Measurements from ENCODE around the gene PSMC3IP.

Gene PSMC3IP

GRCh38 chr17:42538482-42538881 is 39.0 kb downstream of the PSMC3IP start:
- no peak for DNase-seq (ENCODE audit: low read depth, low spot score)

DNA sequence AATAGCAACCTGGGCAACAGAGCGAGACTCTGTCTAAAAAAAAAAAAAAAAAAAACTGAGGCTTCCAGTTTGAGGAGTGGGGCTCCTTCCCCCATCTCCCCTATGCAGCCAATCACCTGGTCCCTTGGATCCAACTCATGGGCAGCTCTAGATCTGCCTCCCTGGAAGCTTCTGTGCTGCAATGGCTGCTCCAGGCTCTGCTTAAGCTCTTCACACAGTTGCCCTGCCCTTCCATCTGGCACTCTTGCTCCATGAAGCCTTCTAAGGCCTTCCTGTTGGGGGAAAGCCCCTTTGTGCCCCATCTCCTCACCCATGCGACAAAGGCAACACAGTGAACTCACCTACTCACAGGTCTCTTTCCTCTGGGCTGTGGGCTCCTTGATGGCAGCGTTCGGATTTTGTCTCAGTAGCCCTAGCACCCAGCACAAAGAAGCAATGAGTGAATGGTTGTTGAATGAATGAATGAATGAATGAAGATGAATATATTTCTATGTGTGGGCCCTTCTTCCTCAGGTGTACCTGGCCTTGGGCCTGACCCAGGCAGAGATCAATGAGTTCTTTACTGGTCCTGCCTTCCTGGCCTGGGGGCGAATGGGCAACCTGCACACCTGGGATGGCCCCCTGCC is 39.6 kb downstream of the PSMC3IP start:
- DNase-seq (ENCODE audit: low read depth, low spot score) = no peak

GRCh38 chr17:42537156-42537805 is 40.2 kb downstream of the PSMC3IP start:
- DNase-seq (ENCODE audit: low read depth, low spot score) = no peak

DNA sequence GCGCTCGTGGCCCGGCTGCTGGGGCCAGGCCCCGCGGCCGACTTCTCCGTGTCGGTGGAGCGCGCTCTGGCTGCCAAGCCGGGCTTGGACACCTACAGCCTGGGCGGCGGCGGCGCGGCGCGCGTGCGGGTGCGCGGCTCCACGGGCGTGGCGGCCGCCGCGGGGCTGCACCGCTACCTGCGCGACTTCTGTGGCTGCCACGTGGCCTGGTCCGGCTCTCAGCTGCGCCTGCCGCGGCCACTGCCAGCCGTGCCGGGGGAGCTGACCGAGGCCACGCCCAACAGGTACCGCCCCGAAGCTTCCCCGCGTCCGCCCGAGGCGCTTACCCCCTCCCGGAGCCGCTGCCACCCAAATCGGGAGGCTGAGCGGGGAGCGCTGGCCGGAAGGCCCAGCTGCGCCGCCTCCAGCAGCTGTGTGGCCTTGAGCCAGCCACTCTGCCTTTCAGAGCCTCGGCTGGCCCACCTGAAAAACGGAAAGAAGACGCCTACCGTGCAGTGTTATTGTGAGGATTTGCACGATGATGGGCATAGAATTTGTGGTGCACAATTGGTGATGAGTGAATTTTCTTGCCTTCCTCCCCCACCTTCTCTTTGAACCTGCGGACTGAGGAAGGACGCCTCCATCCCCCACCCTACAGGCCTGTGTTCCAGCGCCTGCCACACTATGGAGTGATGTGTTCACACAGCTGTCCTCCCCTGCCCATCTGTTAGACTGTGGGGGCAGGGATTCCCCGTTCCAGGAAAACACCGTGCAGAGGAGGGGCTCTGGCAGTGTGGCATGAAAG is 41.0 kb downstream of the PSMC3IP start:
- DNase-seq (ENCODE audit: low read depth, low spot score) = no peak

- DNase-seq (ENCODE audit: low read depth, low spot score) = no peak
Measured at GRCh38 chr17:42536048-42536371, 41.5 kb downstream of the PSMC3IP start, which contains the start of gene NAGLU. Gene NAGLU (plus strand): TSS chr17:42536241. CDS start chr17:42536273, 32 bp downstream.

DNA sequence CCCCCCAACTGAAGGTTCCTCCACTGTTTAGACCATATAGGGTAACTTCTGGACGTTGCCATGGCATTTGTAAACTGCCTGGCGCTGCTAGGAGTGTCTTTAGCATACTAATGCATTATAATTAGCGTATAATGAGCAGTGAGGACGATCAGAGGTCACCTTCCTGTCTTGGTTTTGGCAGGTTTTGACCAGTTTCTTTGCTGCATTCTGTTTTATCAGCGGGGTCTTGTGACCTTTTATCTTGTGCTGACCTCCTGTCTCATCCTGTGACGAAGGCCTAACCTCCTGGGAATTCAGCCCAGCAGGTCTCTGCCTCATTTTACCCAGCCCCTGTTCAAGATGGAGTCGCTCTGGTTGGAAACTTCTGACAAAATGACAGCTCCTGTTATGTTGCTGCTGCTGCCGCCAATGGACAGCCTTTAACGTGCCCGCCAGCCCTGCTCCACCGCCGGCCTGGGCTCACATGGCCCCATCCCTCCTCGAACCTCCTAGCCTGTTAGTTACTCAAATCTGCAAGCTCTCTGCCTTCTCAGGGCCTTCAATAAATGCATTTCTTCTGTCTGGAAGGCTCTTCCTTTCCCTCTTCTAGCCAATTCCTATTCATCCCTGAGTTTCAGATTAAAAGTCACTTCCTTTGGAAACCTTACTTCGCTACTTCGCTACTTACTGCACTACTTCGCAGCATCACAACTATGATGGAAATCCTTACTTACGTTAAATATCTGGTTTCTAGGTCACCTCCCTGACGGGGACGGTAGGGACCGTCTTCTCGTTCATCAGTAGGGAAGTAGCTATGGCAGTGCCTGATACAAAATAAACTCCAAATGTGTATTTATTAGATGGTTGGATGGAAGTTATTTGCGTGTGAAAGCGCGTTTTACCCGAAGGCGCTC is 42.1 kb downstream of the PSMC3IP start:
- DNase-seq (ENCODE audit: low read depth, low spot score) = no peak

- DNase-seq (ENCODE audit: low read depth, low spot score) = no peak
Measured at GRCh38 chr17:42531455-42532354, 45.8 kb downstream of the PSMC3IP start.

GRCh38 chr17:42530952-42531454 is 46.5 kb downstream of the PSMC3IP start:
- no peak for DNase-seq (ENCODE audit: low read depth, low spot score)

DNA sequence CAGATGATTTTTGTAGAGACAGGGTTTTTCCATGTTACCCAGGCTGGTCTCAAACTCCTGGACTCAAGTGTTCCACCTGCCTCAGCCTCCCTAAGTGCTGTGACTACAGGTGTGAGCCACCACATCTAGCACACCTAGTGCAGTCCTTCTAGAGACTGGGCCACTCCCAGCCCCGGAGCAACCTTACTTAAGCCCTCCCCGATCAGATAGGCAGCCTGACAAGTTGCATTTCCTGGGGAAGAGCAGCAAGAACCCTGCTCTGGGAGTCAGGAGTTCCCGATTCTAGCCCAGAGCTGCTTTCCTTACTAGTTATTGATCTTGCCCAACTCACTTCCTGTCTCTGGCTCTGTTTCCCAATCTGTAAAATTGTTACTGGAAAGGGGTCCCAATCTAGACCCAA is 48.5 kb downstream of the PSMC3IP start:
- DNase-seq (ENCODE audit: low read depth, low spot score) = no peak

- no peak for DNase-seq (ENCODE audit: low read depth, low spot score)
Measured at GRCh38 chr17:42527932-42528331, 49.6 kb downstream of the PSMC3IP start.

GRCh38 chr17:42526031-42526444 is 51.5 kb downstream of the PSMC3IP start:
- DNase-seq (ENCODE audit: low read depth, low spot score) = no peak

GRCh38 chr17:42525221-42525620 is 52.3 kb downstream of the PSMC3IP start:
- no peak for DNase-seq (ENCODE audit: low read depth, low spot score)

DNA sequence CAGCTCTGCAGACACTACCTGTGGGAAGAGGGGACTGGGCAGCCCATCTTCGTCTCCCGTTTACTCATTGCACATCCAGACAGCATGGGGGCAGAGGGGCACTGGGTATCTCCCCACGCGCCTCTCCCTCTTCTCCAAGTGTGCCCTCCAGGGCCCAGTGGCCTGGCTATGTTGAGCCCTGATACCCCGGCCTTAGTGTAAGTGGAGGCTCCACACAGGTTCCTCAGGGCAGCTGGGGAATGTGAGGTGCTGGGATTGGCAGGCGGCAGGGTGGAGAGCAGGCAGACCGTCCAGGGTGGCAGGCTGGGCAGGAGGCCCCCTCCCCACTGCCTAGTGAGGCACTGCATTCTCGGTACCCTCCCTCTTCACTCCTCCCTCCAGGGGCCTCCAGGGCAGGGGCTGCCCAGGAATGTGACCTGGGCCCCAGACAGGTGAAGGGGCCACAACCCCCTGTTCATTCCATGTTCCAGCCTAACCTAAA is 54.7 kb downstream of the PSMC3IP start:
- no peak for DNase-seq (ENCODE audit: low read depth, low spot score)

Measured in smooth muscle cell of the brain vasculature (primary cell).